ENCODE data around the gene ZNF718.
"Not testable (repeated sequence)": the region's sequence is repeated elsewhere in the genome, so short reads cannot be mapped to it uniquely, and the experiment has no call there.

The ZNF718 gene

GRCh38 chr4:161496-162284 is 37.4 kb downstream of the ZNF718 start:
- FAIRE-seq, result no peak

GRCh38 chr4:169640-170039 is 45.3 kb downstream of the ZNF718 start:
- FAIRE-seq, result not testable (repeated sequence)

- FAIRE-seq, result not testable (repeated sequence)
Observed at GRCh38 chr4:171318-171717, 47.0 kb downstream of the ZNF718 start.

- no peak for FAIRE-seq
Observed at GRCh38 chr4:173666-174314, 49.5 kb downstream of the ZNF718 start.

GRCh38 chr4:175986-176385 is 51.7 kb downstream of the ZNF718 start:
- FAIRE-seq, result no peak

- no peak for FAIRE-seq
Observed at GRCh38 chr4:176995-177394, 52.7 kb downstream of the ZNF718 start.

GRCh38 chr4:182225-182624 is 57.9 kb downstream of the ZNF718 start:
- not testable (repeated sequence) for FAIRE-seq

- FAIRE-seq, result no peak
Observed at GRCh38 chr4:188091-188490, 63.8 kb downstream of the ZNF718 start.

GRCh38 chr4:195159-195558 is 70.9 kb downstream of the ZNF718 start:
- not testable (repeated sequence) for FAIRE-seq

- no peak for FAIRE-seq
Observed at GRCh38 chr4:200936-201335, 76.6 kb downstream of the ZNF718 start.

GRCh38 chr4:202822-203221 is 78.5 kb downstream of the ZNF718 start:
- not testable (repeated sequence) for FAIRE-seq

- no peak for FAIRE-seq
Observed at GRCh38 chr4:205097-205756, 80.9 kb downstream of the ZNF718 start.

GRCh38 chr4:206054-206453 is 81.8 kb downstream of the ZNF718 start:
- no peak for FAIRE-seq

GRCh38 chr4:208416-209096 is 84.3 kb downstream of the ZNF718 start:
- not testable (repeated sequence) for FAIRE-seq

GRCh38 chr4:211033-211511 is 86.8 kb downstream of the ZNF718 start:
- FAIRE-seq, result no peak

- FAIRE-seq, result no peak
Observed at GRCh38 chr4:212438-213188, 88.3 kb downstream of the ZNF718 start.

- not testable (repeated sequence) for FAIRE-seq
Observed at GRCh38 chr4:213189-213535, 88.9 kb downstream of the ZNF718 start.

All from endometrium (tissue), 2 donors.